Stimulated activated CD8-positive, alpha-beta memory T cell treated with anti-CD3 and anti-CD28 coated beads, Interleukin-2, amount 100 ng/mL, for 1 hour (primary cell): ENCODE measurements around the gene EXOC2.
"Not testable (repeated sequence)": the region's sequence is repeated elsewhere in the genome, so short reads cannot be mapped to it uniquely, and the experiment has no call there.

Experiments
- DNase-seq, 2 donors: peaks; one replicate each; pipeline ENCODE4 v3.0.0-alpha.2; 2020; ENCODE audit warnings: low read depth in 2 of 2

The EXOC2 gene

GRCh38 chr6:710601-711571, 17.9 kb upstream of the EXOC2 start:
- peak in 1 of 2 donors; percentile 12 for DNase-seq

- DNase-seq: no peak
Measured at GRCh38 chr6:709471-710056, 16.6 kb upstream of the EXOC2 start.

GRCh38 chr6:708237-708598, 15.3 kb upstream of the EXOC2 start:
- DNase-seq: no peak

- DNase-seq: no peak
Measured at GRCh38 chr6:707576-708236, 14.8 kb upstream of the EXOC2 start.

GRCh38 chr6:706819-707381, 14.0 kb upstream of the EXOC2 start:
- DNase-seq: no peak

GRCh38 chr6:706146-706545, 13.2 kb upstream of the EXOC2 start:
- DNase-seq: no peak

- DNase-seq: no peak
Measured at GRCh38 chr6:705047-705446, 12.1 kb upstream of the EXOC2 start.

GRCh38 chr6:704046-704445, 11.1 kb upstream of the EXOC2 start:
- DNase-seq: no peak

- no peak for DNase-seq
Measured at GRCh38 chr6:703552-703951, 10.6 kb upstream of the EXOC2 start.

GRCh38 chr6:701700-702479, 9.0 kb upstream of the EXOC2 start:
- DNase-seq: no peak

- no peak for DNase-seq
Measured at GRCh38 chr6:701215-701614, 8.3 kb upstream of the EXOC2 start.

- DNase-seq: no peak
Measured at GRCh38 chr6:700490-700889, 7.6 kb upstream of the EXOC2 start.

- DNase-seq: no peak
Measured at GRCh38 chr6:699319-699718, 6.4 kb upstream of the EXOC2 start.

- DNase-seq: not testable (repeated sequence)
Measured at GRCh38 chr6:694431-695126, 1.6 kb upstream of the EXOC2 start.

- no peak for DNase-seq
Measured at GRCh38 chr6:693723-694009, 727 bp upstream of the EXOC2 start.

GRCh38 chr6:692356-692851, 535 bp downstream of the EXOC2 start:
- DNase-seq: peak; percentile 39 to 55

- no peak for DNase-seq
Measured at GRCh38 chr6:689223-689622, 3.7 kb downstream of the EXOC2 start.

GRCh38 chr6:686497-686896, 6.4 kb downstream of the EXOC2 start:
- DNase-seq: no peak

- no peak for DNase-seq
Measured at GRCh38 chr6:684831-685636, 7.9 kb downstream of the EXOC2 start.

GRCh38 chr6:683742-684440, 9.0 kb downstream of the EXOC2 start:
- DNase-seq: no peak
